ENCODE measurements around the gene SPINK9. TPM values are rescaled to one million over a fixed set of nuclear protein-coding genes. Genes with fewer than 3 reads are reported as not detected.

SPINK9 gene
- total RNA-seq, 1 donor from 2014 or later: not detected

GRCh38 chr5:148386041-148386440 lies 50.7 kb downstream of the SPINK9 start:
- Mint-ChIP-seq H3K4me3 (peak overlapping the region; percentile 95), H3K27me3 (no peaks in the 10 kb centered on the region)

GRCh38 chr5:148387325-148387724 lies 52.0 kb downstream of the SPINK9 start:
- TF ChIP-seq CTCF (conservative IDR thresholded peaks at IDR 0.05): no peak
- no peaks in the 10 kb centered on the region for H3K9me3 Mint-ChIP-seq
- H3K27ac Mint-ChIP-seq: no peak overlapping the region
- H3K36me3 Mint-ChIP-seq: peaks cover 24% of the 10 kb centered on the region
- no peaks in the 10 kb centered on the region for H3K27me3 Mint-ChIP-seq
- peaks cover 42% of the 10 kb centered on the region for H3K4me1 Mint-ChIP-seq (ENCODE audit: unreplicated experiment)
- no peak for DNase-seq (ENCODE audit: extremely low spot score, unreplicated experiment)
- no peak overlapping the region for H3K4me3 Mint-ChIP-seq

More at GRCh38 chr5:148386041-148386440, 50.7 kb downstream of the SPINK9 start:
- DNase-seq (ENCODE audit: extremely low spot score, unreplicated experiment): no peak
- no peak for TF ChIP-seq CTCF (conservative IDR thresholded peaks at IDR 0.05)
- peak overlapping the region; percentile 98 for H3K27ac Mint-ChIP-seq
- peaks cover 36% of the 10 kb centered on the region for H3K4me1 Mint-ChIP-seq (ENCODE audit: unreplicated experiment)
- peaks cover 22% of the 10 kb centered on the region for H3K36me3 Mint-ChIP-seq
- no peaks in the 10 kb centered on the region for H3K9me3 Mint-ChIP-seq

- H3K27ac Mint-ChIP-seq: no peak overlapping the region
- no peaks in the 10 kb centered on the region for H3K9me3 Mint-ChIP-seq
- H3K36me3 Mint-ChIP-seq: peaks cover 21% of the 10 kb centered on the region
- DNase-seq (ENCODE audit: extremely low spot score, unreplicated experiment): no peak
- no peaks in the 10 kb centered on the region for H3K27me3 Mint-ChIP-seq
- peaks cover 46% of the 10 kb centered on the region for H3K4me1 Mint-ChIP-seq (ENCODE audit: unreplicated experiment)
- TF ChIP-seq CTCF (conservative IDR thresholded peaks at IDR 0.05): no peak
- peak overlapping the region; percentile 35 for H3K4me3 Mint-ChIP-seq
These were observed 53.3 kb downstream of the SPINK9 start for GRCh38 chr5:148388696-148389095.

Other genes starting within 250 kb of the SPINK9 start
- not detected in 2 replicates for gene SPINK14, start 167.0 kb upstream of the SPINK9 start, total RNA-seq (ENCODE audit: low replicate concordance)
- not detected in 2 replicates for gene SPINK6, start 132.5 kb upstream of the SPINK9 start, total RNA-seq (ENCODE audit: low replicate concordance)
- gene MARCOL, start 97.0 kb upstream of the SPINK9 start, total RNA-seq (ENCODE audit: low replicate concordance): not detected in 2 replicates
- not detected in 2 replicates for gene SPINK13, start 66.8 kb upstream of the SPINK9 start, total RNA-seq (ENCODE audit: low replicate concordance)
- not detected in 2 replicates for gene SPINK7, start 23.1 kb upstream of the SPINK9 start, total RNA-seq (ENCODE audit: low replicate concordance)
- 43.6 and 51.5 TPM in 2 replicates for gene FBXO38, start 48.4 kb downstream of the SPINK9 start, total RNA-seq (ENCODE audit: low replicate concordance)